T47D (cell line): ENCODE data around the gene CD70.
A peak's percentile ranks its signal among the peaks of the same experiment; 100 is the strongest.
"Not testable (repeated sequence)": the region's sequence is repeated elsewhere in the genome, so short reads cannot be mapped to it uniquely, and the experiment has no call there.

ENCODE experiments used
- DNase-seq, 2 experiments: peaks; one replicate each; pipeline versions ENCODE4 v3.0.0 to v3.0.0-alpha.2; 2011 to 2012; ENCODE audit warnings: low read depth in 1 of 2, low spot score in 1 of 2
- JUND ChIP-seq: IDR thresholded peaks from 2 replicates; pipeline ENCODE4 v1.6.1; 2012; ENCODE audit warnings: low read depth
- in situ Hi-C: cut with HindIII; loops from 2 replicates; pipeline ENCODE4 v1.10.0; 2016; ENCODE audit warnings: low sequenced_read_pairs, low pct_unique_long_range_greater_than_20kb

CD70 gene

GRCh38 chr19:6588508-6589345 lies 2.2 kb downstream of the CD70 start:
- no peak for TF ChIP-seq JUND
- no peak for DNase-seq
- in situ Hi-C loops: no loop called here

GRCh38 chr19:6587998-6588507 lies 2.9 kb downstream of the CD70 start:
- TF ChIP-seq JUND: no peak
- no peak for DNase-seq
- in situ Hi-C loops: no loop called here

- peak in 1 of 2 experiments; percentile 7 for DNase-seq
- in situ Hi-C loops: no loop called here
- no peak for TF ChIP-seq JUND
These were observed 3.7 kb downstream of the CD70 start for GRCh38 chr19:6587093-6587820.

DNA sequence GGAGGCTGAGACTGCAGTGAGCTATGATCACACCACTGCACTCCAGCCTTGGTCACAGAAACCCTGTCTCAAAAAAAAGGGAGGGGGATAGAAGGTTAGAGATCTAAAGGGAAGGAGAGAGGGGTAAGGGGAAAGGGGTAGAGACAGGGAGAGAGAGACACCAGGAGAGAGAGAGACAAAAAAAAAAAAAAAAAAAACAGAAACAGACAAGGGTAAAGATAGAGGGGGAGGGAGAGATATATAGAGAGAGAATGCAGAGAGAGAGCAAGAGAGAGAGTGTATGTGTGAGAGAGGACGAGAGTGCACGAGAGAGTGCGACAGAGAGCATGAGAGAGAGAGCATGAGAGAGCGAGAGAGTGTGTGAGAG lies 4.2 kb downstream of the CD70 start:
- DNase-seq: no peak
- in situ Hi-C loops: no loop called here
- TF ChIP-seq JUND: no peak

DNA sequence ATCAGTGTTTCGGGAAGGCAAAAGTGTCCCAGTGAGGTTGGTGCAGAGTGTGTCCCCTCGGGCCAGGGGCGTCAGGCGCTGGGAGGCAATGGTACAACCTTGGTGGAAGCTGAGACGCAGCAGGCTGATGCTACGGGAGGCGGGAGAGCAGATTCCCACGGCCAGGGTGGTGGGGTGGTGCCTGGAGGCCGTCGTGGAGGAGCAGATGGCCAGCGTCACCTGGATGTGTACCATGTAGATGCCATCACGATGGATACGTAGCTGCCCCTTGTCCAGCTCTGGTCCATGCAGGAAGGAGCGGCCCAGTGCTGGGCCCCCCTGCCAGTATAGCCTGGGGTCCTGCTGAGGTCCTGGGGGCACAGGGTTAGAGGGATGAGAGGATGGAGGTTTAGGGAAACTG lies 4.9 kb downstream of the CD70 start:
- TF ChIP-seq JUND: no peak
- in situ Hi-C loops: no loop called here
- no peak for DNase-seq

GRCh38 chr19:6582515-6583484 lies 8.2 kb downstream of the CD70 start:
- DNase-seq, in situ Hi-C loops: not testable (repeated sequence)

- DNase-seq: no peak
- TF ChIP-seq JUND: no peak
- in situ Hi-C loops: no loop called here
These were observed 10.6 kb downstream of the CD70 start for GRCh38 chr19:6580313-6580712.

- TF ChIP-seq JUND: no peak
- in situ Hi-C loops: no loop called here
- no peak for DNase-seq
These were observed 11.3 kb downstream of the CD70 start for GRCh38 chr19:6579450-6580178.

DNA sequence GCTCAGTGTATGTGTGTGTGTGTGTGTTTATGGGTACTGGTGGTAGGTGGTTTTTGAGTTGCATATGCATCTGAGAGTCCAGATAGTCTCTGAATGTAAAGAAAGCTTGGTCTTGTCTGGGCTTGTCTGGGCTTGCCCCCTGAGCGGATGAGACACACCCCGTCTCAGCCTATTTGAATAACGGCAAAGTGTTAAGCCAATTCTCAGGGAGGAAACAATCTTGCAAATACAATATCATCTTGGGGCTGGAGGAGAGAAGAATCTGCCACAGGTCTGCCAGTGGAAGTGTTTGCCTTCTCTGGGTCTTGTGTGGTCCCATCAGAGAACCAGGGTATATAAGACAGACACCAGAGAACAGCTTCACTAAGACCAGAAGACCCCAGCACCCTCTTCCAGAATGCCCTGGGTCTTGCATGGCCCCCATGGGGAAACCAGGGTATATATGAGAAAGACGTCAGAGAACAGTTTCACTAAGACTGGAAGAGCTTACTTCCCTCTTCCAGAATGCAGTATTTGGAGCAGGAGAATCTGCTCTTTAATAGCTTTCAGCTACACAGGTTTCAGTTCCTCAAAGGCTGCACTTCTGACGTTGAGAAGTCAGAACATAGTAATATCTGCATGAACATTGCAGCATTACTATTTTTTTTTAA lies 13.3 kb downstream of the CD70 start:
- DNase-seq: peak in 1 of 2 experiments; percentile 43
- no peak for TF ChIP-seq JUND
- in situ Hi-C loops: no loop called here

GRCh38 chr19:6576869-6577475 lies 14.0 kb downstream of the CD70 start:
- DNase-seq: no peak
- no peak for TF ChIP-seq JUND
- in situ Hi-C loops: no loop called here

- no peak for TF ChIP-seq JUND
- in situ Hi-C loops: no loop called here
- no peak for DNase-seq
These were observed 17.6 kb downstream of the CD70 start for GRCh38 chr19:6573350-6573749.
